NCI-H460 (cell line): ENCODE results near the gene SIGLEC1. TPM values are rescaled to one million over a fixed set of nuclear protein-coding genes. Genes with fewer than 3 reads are reported as not detected.

Experiments
- DNase-seq: peaks from one replicate; pipeline ENCODE4 v3.0.0-alpha.2; 2016; ENCODE audit warnings: low read depth; ENCODE audit errors: extremely low read depth
- total RNA-seq: library from RNA; depleted of rRNA; stranded (reverse); fragments of >200 nt; shearing (Covaris generic); gene quantifications from 2 replicates; pipeline ENCODE4 v1.2.3, GENCODE V29; 2014

Gene SIGLEC1
- total RNA-seq, 1 experiment from 2014 or later, result not detected

GRCh38 chr20:3729378-3729777, 17.0 kb upstream of the SIGLEC1 start:
- no peak for DNase-seq

DNA sequence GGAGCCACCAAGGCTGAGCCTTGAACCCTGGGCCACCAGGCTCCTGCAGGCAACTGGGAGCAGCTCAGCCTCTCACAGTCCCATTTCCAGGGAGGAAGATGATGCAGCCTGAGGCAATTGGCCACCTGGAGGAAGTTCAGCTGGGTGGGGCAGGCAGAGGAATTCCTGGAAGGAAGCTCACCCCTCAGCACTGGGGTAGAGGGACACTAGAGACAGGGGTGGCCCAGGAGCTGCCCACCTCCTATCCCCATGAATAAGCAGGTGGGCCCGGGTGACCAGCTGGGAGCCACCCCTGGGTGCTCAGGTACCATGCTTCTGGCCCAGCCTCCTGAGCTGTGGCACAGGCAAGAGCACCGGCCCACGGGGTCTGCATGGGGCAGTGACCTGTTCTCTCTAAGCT, 16.5 kb upstream of the SIGLEC1 start:
- DNase-seq, result no peak

DNA sequence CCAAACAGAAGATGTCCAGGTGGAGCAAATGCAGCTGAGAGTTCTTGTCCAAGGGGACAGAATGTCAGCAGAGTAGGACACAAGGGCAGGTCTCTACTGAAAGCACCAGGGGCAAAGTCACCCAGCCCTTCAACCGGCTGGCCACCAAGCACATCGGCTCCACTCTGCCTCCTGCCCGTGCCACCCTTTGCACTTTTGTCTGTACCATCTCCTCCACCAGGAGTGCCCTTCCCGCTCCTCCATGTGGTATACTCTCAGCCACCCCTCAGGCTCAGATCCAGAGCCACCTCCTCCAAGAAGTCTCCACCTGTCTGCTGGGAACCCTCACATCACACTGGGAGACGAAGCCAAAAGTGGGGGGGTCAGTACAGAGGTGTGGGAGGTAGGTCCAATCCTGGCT, 16.0 kb upstream of the SIGLEC1 start:
- DNase-seq, result no peak

DNA sequence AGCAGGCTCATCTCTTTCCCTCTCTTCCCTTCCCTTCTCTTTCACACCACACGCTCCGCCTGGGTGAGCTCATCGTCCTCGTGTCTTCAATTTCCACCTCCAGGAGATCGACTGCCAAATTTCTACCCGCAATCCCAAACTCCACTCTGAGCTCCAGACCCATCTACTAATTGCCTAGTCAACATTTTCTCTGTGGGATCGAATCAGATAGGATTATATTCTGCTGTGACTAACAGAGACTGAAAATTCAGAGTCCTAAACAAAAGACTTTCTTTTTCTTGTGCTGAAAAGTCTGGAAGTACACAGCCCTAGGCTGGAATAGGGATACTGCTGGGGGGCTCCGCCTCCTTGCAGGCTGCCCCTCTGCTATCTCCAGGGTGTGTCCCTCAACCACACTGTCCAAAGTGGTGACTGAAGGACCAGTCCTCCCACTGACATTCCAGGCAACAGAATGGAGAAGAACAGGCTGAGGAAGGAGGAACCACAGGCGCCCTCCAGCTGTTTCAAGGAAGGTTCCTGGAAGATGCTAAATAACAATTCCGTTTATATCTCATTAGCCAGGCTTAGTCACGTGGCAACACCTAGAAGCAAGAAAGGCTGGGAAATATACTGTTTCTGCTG, 15.1 kb upstream of the SIGLEC1 start:
- DNase-seq, result no peak

GRCh38 chr20:3724356-3724755, 12.0 kb upstream of the SIGLEC1 start:
- DNase-seq, result no peak

DNA sequence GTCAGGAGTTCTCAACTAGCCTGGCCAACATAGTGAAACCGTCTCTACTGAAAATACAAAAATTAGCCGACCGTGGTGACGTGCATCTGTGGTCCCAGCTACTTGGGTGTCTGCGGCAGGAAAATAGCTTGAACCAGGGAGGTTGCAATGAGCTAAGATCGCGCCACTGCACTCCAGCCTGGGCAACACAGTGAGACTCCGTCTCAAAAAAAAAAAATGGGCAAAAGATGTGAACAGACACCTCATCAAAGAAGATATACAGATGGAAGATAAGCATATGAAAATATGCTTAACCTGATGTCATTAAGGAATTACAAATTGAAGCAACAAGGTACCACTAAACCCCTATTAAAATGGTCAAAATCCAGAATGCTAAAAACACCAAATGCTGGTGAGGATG, 10.9 kb upstream of the SIGLEC1 start:
- no peak for DNase-seq

DNA sequence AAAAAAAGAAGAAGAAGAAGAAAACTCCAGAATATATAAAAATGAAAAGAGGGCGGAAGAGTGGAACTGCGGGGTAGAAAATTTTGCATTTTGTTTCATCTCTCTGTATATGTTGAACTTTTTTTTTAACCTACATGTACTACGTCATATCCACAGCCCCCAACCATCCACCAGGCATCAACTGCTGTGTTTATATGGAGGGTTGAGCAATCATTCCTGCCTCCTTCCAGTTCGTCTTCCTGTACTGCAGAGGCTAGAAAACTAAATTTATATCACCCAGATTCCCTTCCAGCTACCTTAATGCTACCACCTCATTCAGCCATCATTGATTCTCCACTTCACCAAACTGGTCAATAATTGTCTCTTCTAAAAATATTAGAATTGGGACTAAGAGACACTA, 9.5 kb upstream of the SIGLEC1 start:
- DNase-seq, result no peak

GRCh38 chr20:3720626-3721025, 8.2 kb upstream of the SIGLEC1 start:
- DNase-seq, result no peak

DNA sequence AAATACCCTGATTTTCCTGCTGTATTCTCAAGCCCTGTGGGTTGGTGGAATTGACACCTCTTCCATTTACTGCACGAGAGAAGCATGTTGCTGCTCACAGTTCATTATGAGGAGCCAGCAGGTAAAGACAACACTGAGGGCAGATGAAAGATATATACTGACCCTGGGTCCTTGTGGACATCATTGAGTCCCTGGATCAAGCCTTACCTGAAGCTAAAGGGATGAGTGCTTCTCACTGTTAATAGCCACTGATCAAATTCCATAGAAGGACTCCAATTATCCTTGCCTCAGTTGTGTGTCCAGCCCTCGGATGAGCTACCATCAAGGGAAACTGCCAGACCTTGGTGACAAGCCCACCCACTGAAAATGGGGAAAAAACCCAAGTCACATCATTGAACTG, 7.7 kb upstream of the SIGLEC1 start:
- no peak for DNase-seq

GRCh38 chr20:3719046-3719445, 6.6 kb upstream of the SIGLEC1 start:
- DNase-seq, result no peak

GRCh38 chr20:3716195-3716834, 3.9 kb upstream of the SIGLEC1 start:
- DNase-seq, result peak; percentile 36

- DNase-seq, result no peak
Measured at GRCh38 chr20:3714092-3714491, 1.7 kb upstream of the SIGLEC1 start.

DNA sequence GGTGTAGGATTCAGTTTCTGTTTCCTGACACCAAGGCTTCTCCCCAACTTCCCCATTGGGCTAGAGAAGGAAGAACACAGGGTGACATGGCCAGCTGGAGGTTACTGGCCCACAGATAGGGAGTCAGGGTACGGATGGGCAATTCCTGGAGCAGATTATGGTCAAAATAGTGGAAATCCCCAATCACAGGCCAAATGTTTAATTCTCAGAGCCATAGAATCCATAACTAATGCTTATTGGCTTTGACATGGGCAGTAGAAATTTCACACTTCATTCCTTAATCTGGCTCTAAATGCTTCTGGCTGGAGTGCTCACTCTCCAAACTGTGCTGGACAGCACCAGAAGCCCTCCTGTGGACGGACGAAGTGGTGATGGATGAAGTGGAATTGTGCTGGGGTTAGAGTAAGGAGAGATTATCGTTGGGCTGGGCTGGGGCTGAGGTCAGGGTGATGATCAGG, 887 bp downstream of the SIGLEC1 start:
- no peak for DNase-seq

- peak; percentile 50 for DNase-seq
Measured at GRCh38 chr20:3710703-3711483, 1.5 kb downstream of the SIGLEC1 start.

- DNase-seq, result no peak
Measured at GRCh38 chr20:3710011-3710466, 2.4 kb downstream of the SIGLEC1 start.

DNA sequence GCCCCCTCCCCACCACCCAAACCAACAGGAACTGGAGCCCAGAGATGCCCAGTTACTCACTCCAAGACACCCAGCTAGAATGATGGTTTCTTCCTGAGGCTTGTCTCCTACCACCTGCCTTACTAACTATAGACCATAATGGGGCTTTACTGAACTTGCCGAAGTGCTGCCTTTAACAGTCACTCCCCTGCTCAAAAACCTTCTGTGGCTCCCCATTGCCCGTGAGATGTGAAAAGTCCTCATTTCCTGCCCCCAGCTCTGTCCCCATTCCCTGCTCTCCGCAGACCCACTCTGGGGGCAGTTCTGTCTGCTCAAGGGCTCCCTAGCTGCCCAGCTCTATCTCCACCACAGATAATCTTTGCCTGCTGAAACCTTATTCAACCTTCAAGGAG, 4.9 kb downstream of the SIGLEC1 start:
- DNase-seq, result no peak

GRCh38 chr20:3706774-3707507, 5.5 kb downstream of the SIGLEC1 start:
- DNase-seq, result no peak

DNA sequence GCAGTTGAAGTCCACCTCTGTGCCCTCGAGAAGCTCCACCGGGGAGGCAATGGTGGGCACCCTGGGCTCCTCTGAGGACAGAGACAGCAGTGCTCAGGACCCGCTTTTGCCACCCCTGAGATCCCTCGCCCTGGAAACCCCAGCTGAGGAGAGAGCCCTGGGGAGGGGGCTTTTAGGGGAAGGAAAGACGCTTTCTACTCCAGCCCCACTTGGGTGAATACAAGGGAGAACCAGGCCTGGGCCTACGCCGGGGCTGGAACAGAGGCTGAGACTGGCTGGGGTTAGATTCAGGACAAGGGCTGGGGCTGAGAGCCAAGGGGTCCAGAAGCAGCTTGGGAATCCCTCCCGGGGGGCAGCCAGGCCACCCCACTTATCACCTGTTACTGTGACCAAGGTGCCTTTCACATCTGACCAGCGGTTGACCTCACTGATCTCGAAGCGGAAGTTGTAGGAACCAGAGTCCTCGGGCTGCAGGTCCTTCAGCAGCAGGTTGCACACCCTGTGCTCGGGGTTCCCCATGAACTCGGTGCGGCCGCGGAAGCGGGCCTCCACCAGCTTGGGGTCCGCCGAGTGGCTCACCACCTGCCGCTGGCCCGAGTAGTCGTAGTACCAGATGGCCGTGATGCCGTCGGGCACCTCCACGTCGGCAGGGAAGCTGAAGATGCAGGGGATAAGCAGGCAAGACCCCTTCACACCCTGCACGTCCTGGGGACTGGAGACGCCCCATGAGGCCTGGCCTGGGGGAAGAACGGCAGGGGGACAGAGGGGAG, 6.2 kb downstream of the SIGLEC1 start:
- no peak for DNase-seq

DNA sequence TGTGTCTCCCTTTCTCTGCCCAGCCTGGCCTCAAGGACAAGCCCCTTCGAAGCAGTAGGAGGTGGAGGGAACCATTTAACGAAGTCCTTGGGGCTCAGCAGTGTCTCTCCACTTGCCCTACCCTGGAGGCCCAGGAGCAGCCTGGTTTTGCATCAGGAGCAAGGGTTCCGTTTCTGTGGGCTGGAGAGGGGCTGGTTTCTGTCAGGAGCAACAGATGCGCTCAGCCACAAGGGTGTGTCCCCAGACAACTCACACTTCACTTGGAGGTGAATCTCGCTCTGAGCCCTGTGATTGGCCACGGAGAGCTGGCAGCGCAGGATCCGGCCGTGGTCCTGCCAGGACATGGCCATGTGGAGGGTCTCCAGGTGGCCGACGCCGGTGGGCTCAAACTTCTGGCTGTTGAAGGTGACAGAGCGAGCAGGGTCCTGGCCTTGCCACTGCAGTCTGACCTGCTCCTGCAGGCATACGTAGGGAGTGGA, 6.9 kb downstream of the SIGLEC1 start:
- no peak for DNase-seq

DNA sequence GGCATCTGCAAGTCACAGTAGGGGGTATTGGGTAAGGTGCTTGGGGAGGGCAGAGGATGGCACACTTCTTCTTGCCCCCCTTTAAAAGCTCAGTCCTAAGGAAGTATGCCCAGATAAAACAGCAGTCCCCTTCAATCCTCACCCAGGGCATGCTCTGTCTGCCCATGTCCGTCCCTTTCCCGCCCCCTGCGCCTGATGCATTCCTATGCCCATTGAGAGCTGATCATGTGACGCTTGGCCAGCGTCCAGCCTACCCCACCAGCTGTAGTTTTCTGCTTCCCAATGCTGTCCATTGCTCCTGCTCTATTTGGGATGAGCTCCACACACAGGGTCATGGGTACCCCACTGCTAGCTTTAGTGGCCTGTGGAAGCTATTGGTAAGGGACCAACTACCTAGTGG, 8.3 kb downstream of the SIGLEC1 start:
- DNase-seq, result no peak
